ENCODE data around the gene COMMD1.

COMMD1 gene

GRCh38 chr2:62175728-62176127, 270.3 kb downstream of the COMMD1 start:
- no peak for DNase-seq (ENCODE audit: low read depth in 2 of 2, low spot score in 1 of 2)

GRCh38 chr2:62176801-62177200, 271.3 kb downstream of the COMMD1 start:
- no peak for DNase-seq (ENCODE audit: low read depth in 2 of 2, low spot score in 1 of 2)

GRCh38 chr2:62177392-62178049, 272.0 kb downstream of the COMMD1 start:
- DNase-seq (ENCODE audit: low read depth in 2 of 2, low spot score in 1 of 2): no peak

GRCh38 chr2:62178741-62179271, 273.3 kb downstream of the COMMD1 start:
- no peak for DNase-seq (ENCODE audit: low read depth in 2 of 2, low spot score in 1 of 2)

GRCh38 chr2:62180975-62181374, 275.5 kb downstream of the COMMD1 start:
- DNase-seq (ENCODE audit: low read depth in 2 of 2, low spot score in 1 of 2): no peak

- no peak for DNase-seq (ENCODE audit: low read depth in 2 of 2, low spot score in 1 of 2)
These were observed 276.4 kb downstream of the COMMD1 start for GRCh38 chr2:62181843-62182242.

- no peak for DNase-seq (ENCODE audit: low read depth in 2 of 2, low spot score in 1 of 2)
These were observed 279.2 kb downstream of the COMMD1 start for GRCh38 chr2:62184512-62185230.
